ENCODE results near the gene IQCF5. TPM values are rescaled to one million over a fixed set of nuclear protein-coding genes. Genes with fewer than 3 reads are reported as not detected.

The IQCF5 gene
- total RNA-seq (2022) (not detected in 2 replicates), Bru-seq, nascent RNA (not detected), BruChase-seq, experiment 1, labeled RNA remaining after a 6-hour chase (not detected), BruChase-seq, experiment 2, labeled RNA remaining after a 2-hour chase (not detected)
- long read RNA-seq, result 0 reads

GRCh38 chr3:51875501-51875900, at the start of gene IQCF5:
Gene IQCF5 (minus strand): TSS chr3:51875601. CDS start chr3:51875531, 70 bp downstream.
- H3K4me1 Mint-ChIP-seq (ENCODE audit: low read depth, unreplicated experiment), result peaks cover 12% of the 10 kb centered on the region
- DNase-seq, result no peak
- H3K36me3 Mint-ChIP-seq (ENCODE audit: insufficient read depth, unreplicated experiment), result no peaks in the 10 kb centered on the region
- H3K27me3 Mint-ChIP-seq (ENCODE audit: unreplicated experiment), result no peaks in the 10 kb centered on the region
- no peak within 1 kb of the TSS for H3K4me3 Mint-ChIP-seq (ENCODE audit: low read depth, unreplicated experiment)
- CTCF ChIA-PET, result interaction anchor here (0.6 kb wide), 1 partner anchor 17 kb away, joined by 6 read pairs; no protein-coding TSS in a partner anchor
- no peak for TF ChIP-seq CTCF (IDR thresholded peaks at IDR 0.05; ENCODE audit: unreplicated experiment)
- no peaks in the 10 kb centered on the region for H3K9me3 Mint-ChIP-seq (ENCODE audit: low read depth, unreplicated experiment)
- intact Hi-C loops (cut with micrococcal nuclease; ENCODE audit: unreplicated experiment), result no loop called here
- no peak within 1 kb of the TSS for H3K27ac Mint-ChIP-seq (ENCODE audit: unreplicated experiment)
- no TSS peak for BruUV-seq (replicated peaks)

- no peak for TF ChIP-seq CTCF (IDR thresholded peaks at IDR 0.05; ENCODE audit: unreplicated experiment)
- H3K36me3 Mint-ChIP-seq (ENCODE audit: insufficient read depth, unreplicated experiment), result no peaks in the 10 kb centered on the region
- H3K4me3 Mint-ChIP-seq (ENCODE audit: low read depth, unreplicated experiment), result no peak overlapping the region
- intact Hi-C loops (cut with micrococcal nuclease; ENCODE audit: unreplicated experiment), result no loop called here
- no peaks in the 10 kb centered on the region for H3K9me3 Mint-ChIP-seq (ENCODE audit: low read depth, unreplicated experiment)
- BruUV-seq (replicated peaks), result no TSS peak
- no peak for DNase-seq
- CTCF ChIA-PET, result no interaction called here
- no peaks in the 10 kb centered on the region for H3K27me3 Mint-ChIP-seq (ENCODE audit: unreplicated experiment)
- no peak overlapping the region for H3K27ac Mint-ChIP-seq (ENCODE audit: unreplicated experiment)
- no peaks in the 10 kb centered on the region for H3K4me1 Mint-ChIP-seq (ENCODE audit: low read depth, unreplicated experiment)
Measured at GRCh38 chr3:51921081-51921578, 45.7 kb upstream of the IQCF5 start.

- no peaks in the 10 kb centered on the region for H3K4me1 Mint-ChIP-seq (ENCODE audit: low read depth, unreplicated experiment)
- H3K36me3 Mint-ChIP-seq (ENCODE audit: insufficient read depth, unreplicated experiment), result no peaks in the 10 kb centered on the region
- H3K4me3 Mint-ChIP-seq (ENCODE audit: low read depth, unreplicated experiment), result no peak overlapping the region
- CTCF ChIA-PET, result no interaction called here
- no peak for DNase-seq
- no peak overlapping the region for H3K27ac Mint-ChIP-seq (ENCODE audit: unreplicated experiment)
- H3K9me3 Mint-ChIP-seq (ENCODE audit: low read depth, unreplicated experiment), result no peaks in the 10 kb centered on the region
- no peak for TF ChIP-seq CTCF (IDR thresholded peaks at IDR 0.05; ENCODE audit: unreplicated experiment)
- no peaks in the 10 kb centered on the region for H3K27me3 Mint-ChIP-seq (ENCODE audit: unreplicated experiment)
- no TSS peak for BruUV-seq (replicated peaks)
- intact Hi-C loops (cut with micrococcal nuclease; ENCODE audit: unreplicated experiment), result no loop called here
Measured at GRCh38 chr3:51916418-51916817, 41.0 kb upstream of the IQCF5 start.

GRCh38 chr3:51908026-51908425, 32.6 kb upstream of the IQCF5 start:
- Mint-ChIP-seq H3K36me3 (ENCODE audit: insufficient read depth, unreplicated experiment) (no peaks in the 10 kb centered on the region), H3K27ac (ENCODE audit: unreplicated experiment) (no peak overlapping the region), H3K27me3 (ENCODE audit: unreplicated experiment) (no peaks in the 10 kb centered on the region), H3K4me3 (ENCODE audit: low read depth, unreplicated experiment) (no peak overlapping the region), H3K9me3 (ENCODE audit: low read depth, unreplicated experiment) (peaks cover 19% of the 10 kb centered on the region), H3K4me1 (ENCODE audit: low read depth, unreplicated experiment) (peaks cover under 1% of the 10 kb centered on the region)
- CTCF ChIA-PET, result no interaction called here
- intact Hi-C loops (cut with micrococcal nuclease; ENCODE audit: unreplicated experiment), result no loop called here
- BruUV-seq (replicated peaks), result no TSS peak
- TF ChIP-seq CTCF (IDR thresholded peaks at IDR 0.05; ENCODE audit: unreplicated experiment), result no peak
- no peak for DNase-seq
